HepG2 (cell line): ENCODE results near the gene STIM2. TPM values are rescaled to one million over a fixed set of nuclear protein-coding genes. Genes with fewer than 3 reads are reported as not detected.
A peak's percentile ranks its signal among the peaks of the same experiment; 100 is the strongest.

Experiments
- CAMTA2 ChIP-seq: sonication (generic); formaldehyde crosslinking; IDR thresholded peaks from 2 replicates; pipeline ENCODE4 v1.4.0; 2020; ENCODE audit warnings: mild to moderate bottlenecking, missing genetic modification reagents, borderline replicate concordance
- GPN1 ChIP-seq: sonication (generic); formaldehyde crosslinking; IDR thresholded peaks from 2 replicates; pipeline ENCODE4 v1.5.1; 2020; ENCODE audit warnings: missing genetic modification reagents, borderline replicate concordance
- HCFC1 ChIP-seq: fragments of 150-350 bp; IDR thresholded peaks from 2 replicates; pipeline ENCODE4 v1.6.1; 2014; ENCODE audit warnings: low read depth, low read length
- MEF2D ChIP-seq: sonication (generic); formaldehyde crosslinking; IDR thresholded peaks from 2 replicates; pipeline ENCODE4 v1.5.1; 2020; ENCODE audit warnings: mild to moderate bottlenecking, missing genetic modification reagents
- MLLT10 ChIP-seq: sonication (generic); formaldehyde crosslinking; IDR thresholded peaks from 2 replicates; pipeline ENCODE4 v1.4.0; 2020; ENCODE audit warnings: missing genetic modification reagents
- NFE2 ChIP-seq: sonication (generic); formaldehyde crosslinking; IDR thresholded peaks from 2 replicates; pipeline ENCODE4 v1.4.0; 2020; ENCODE audit warnings: missing genetic modification reagents
- NFYB ChIP-seq: sonication (generic); formaldehyde crosslinking; IDR thresholded peaks from 2 replicates; pipeline ENCODE4 v1.4.0; 2020; ENCODE audit warnings: missing genetic modification reagents
- NFYC ChIP-seq: IDR thresholded peaks from 2 replicates; pipeline ENCODE4 v1.6.1; 2016; ENCODE audit warnings: missing genetic modification reagents, missing compliant biosample characterization
- TARDBP ChIP-seq: sonication (generic); formaldehyde crosslinking; IDR thresholded peaks from 2 replicates; pipeline ENCODE4 v1.8.0; 2022; ENCODE audit warnings: mild to moderate bottlenecking, missing genetic modification reagents
- TBL1XR1 ChIP-seq: fragments of 150-350 bp; IDR thresholded peaks from 2 replicates; pipeline ENCODE4 v1.6.1; 2014; ENCODE audit warnings: borderline replicate concordance, low read length; ENCODE audit not compliant: partially characterized antibody
- TOE1 ChIP-seq: sonication (generic); formaldehyde crosslinking; IDR thresholded peaks from 2 replicates; pipeline ENCODE4 v1.4.0; 2020; ENCODE audit warnings: mild to moderate bottlenecking, missing genetic modification reagents
- TP53 ChIP-seq: sonication (generic); formaldehyde crosslinking; conservative IDR thresholded peaks from 2 replicates; pipeline ENCODE4 v1.4.0; 2020; ENCODE audit warnings: missing genetic modification reagents
- U2AF1 ChIP-seq: fragments of 200-400 bp; formaldehyde crosslinking; optimal IDR thresholded peaks from 2 replicates; pipeline ENCODE3; 2017; ENCODE audit warnings: mild to moderate bottlenecking, low read depth, low read length
- ZNF180 ChIP-seq: sonication (generic); formaldehyde crosslinking; IDR thresholded peaks from 2 replicates; pipeline ENCODE4 v1.4.0; 2020; ENCODE audit warnings: low read depth, missing genetic modification reagents, borderline replicate concordance
- ZNF343 ChIP-seq: sonication (generic); formaldehyde crosslinking; IDR thresholded peaks from 2 replicates; pipeline ENCODE4 v1.4.0; 2020; ENCODE audit warnings: mild to moderate bottlenecking, missing genetic modification reagents
- ZNF670 ChIP-seq: sonication (generic); formaldehyde crosslinking; IDR thresholded peaks from 2 replicates; pipeline ENCODE4 v1.8.0; 2022; ENCODE audit warnings: mild to moderate bottlenecking, missing genetic modification reagents, borderline replicate concordance
- ZNF850 ChIP-seq: sonication (generic); formaldehyde crosslinking; conservative IDR thresholded peaks from 2 replicates; pipeline ENCODE4 v1.9.0; 2021; ENCODE audit warnings: mild to moderate bottlenecking, missing genetic modification reagents
- polyA plus RNA-seq, 8 experiments: library from polyadenylated mRNA; depleted of rRNA in 3 of 8; stranded (reverse) in 7 of 8; unstranded in 1 of 8; fragments of >200 nt; fragmentation: Illumina TruSeq in 4 of 8; extraction: Trizol in 4 of 8; gene quantifications; 2 replicates each; pipeline versions ENCODE4 v1.2.1 to v1.2.3, GENCODE V29; 2011 to 2016; ENCODE audit warnings: low read depth in 4 of 8, missing spikeins in 1 of 8, mixed read lengths in 1 of 8; ENCODE audit not compliant: insufficient read depth in 1 of 8
- total RNA-seq, 5 experiments: library from RNA; depleted of rRNA; stranded (reverse); fragments of >200 nt; fragmentation: Illumina TruSeq; extraction: Trizol; gene quantifications; 2 replicates each; pipeline ENCODE4 v1.2.3, GENCODE V29; 2016; ENCODE audit warnings: low read depth in 1 of 5
- TF ChIP-seq, protein P1 (sequence below): sonication (generic); formaldehyde crosslinking; IDR thresholded peaks from 2 replicates; pipeline ENCODE4 v1.5.0; 2020; ENCODE audit warnings: missing genetic modification reagents, mild to moderate bottlenecking, borderline replicate concordance
- TF ChIP-seq, protein P2 (sequence below): sonication (generic); formaldehyde crosslinking; IDR thresholded peaks from 2 replicates; pipeline ENCODE4 v1.4.0; 2020; ENCODE audit warnings: low read depth, mild to moderate bottlenecking, missing genetic modification reagents
- TF ChIP-seq, protein P3 (sequence below): sonication (generic); formaldehyde crosslinking; IDR thresholded peaks from 2 replicates; pipeline ENCODE4 v1.4.0; 2020; ENCODE audit warnings: mild to moderate bottlenecking, missing genetic modification reagents, borderline replicate concordance
- TF ChIP-seq, protein P4 (sequence below): sonication (generic); formaldehyde crosslinking; IDR thresholded peaks from 2 replicates; pipeline ENCODE4 v1.5.0; 2020; ENCODE audit warnings: missing genetic modification reagents
- TF ChIP-seq, protein P5 (sequence below): sonication (generic); formaldehyde crosslinking; IDR thresholded peaks from 2 replicates; pipeline ENCODE4 v1.4.0; 2020; ENCODE audit warnings: missing genetic modification reagents

Gene STIM2
- total and polyA plus RNA-seq, 2 of the 13 experiments (the other 11 are each of a cell fraction or from before 2014, with no cell fraction given), result 19.3 to 19.4 TPM

DNA sequence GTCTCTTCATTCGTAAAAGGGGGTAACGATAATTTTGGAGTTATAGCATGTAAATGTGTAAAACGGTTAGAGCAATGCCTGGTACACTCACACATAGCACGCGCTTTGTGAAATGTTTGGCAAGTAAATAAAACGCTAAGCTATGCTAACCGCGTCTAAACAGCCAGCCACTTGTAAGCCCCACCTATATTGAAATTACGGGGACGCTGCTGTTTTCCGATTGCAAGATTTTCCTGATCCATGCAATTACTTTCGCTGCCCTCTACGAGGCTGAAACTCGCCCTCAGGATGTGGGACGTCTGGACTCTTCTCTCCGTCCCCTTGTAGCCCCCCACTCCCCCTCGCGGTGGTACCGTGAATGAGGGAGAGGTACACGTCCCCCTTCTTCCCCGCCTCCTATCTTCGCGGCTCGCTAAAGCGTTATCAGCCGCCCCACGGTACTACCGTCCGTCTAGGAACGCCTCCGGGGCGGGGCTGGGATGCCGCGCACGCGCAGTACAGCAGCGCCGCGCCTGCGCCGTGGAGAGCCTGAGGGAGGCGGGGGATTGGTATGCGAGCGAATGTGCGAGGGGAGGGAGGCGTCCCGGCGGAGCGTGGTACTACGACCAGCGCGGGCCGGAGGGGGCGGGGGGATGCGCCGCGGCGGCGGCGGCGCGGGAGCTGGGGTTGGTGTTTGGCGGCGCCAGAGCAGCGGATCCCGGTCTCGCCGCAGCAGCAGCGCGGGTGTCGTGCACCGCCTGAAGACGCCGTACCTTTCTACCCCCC, at the start of gene STIM2 (continued):
- TF ChIP-seq HCFC1 (peak; percentile 38; the same call in 1 of the 2 replicates), ZNF850 (CRISPR knock-in tag) (no peak), MLLT10 (CRISPR knock-in tag) (no peak), CAMTA2 (no peak), TBL1XR1 (no peak), NFYB (no peak), ZNF180 (no peak), ZNF343 (CRISPR knock-in tag) (0 out of 2 replicates have a peak, but pooled peaks have one; percentile 80), GPN1 (no peak), NFYC (CRISPR knock-in tag) (no peak), TP53 (no peak), ZNF670 (CRISPR knock-in tag) (no peak), U2AF1 (no peak), TOE1 (CRISPR knock-in tag) (no peak; the same call in 1 of the 2 replicates), MEF2D (CRISPR knock-in tag) (no peak), TARDBP (CRISPR knock-in tag) (peak; percentile 86), NFE2 (CRISPR knock-in tag) (no peak)
- TF ChIP-seq, protein P1, sequence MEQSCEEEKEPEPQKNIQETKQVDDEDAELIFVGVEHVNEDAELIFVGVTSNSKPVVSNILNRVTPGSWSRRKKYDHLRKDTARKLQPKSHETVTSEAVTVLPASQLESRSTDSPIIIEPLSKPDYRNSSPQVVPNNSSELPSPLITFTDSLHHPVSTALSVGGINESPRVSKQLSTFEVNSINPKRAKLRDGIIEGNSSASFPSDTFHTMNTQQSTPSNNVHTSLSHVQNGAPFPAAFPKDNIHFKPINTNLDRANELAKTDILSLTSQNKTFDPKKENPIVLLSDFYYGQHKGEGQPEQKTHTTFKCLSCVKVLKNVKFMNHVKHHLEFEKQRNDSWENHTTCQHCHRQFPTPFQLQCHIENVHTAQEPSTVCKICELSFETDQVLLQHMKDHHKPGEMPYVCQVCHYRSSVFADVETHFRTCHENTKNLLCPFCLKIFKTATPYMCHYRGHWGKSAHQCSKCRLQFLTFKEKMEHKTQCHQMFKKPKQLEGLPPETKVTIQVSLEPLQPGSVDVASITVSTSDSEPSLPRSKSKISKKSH (CRISPR knock-in tag), result peak; percentile 85; the same call in 1 of the 2 replicates
- TF ChIP-seq, protein P2, sequence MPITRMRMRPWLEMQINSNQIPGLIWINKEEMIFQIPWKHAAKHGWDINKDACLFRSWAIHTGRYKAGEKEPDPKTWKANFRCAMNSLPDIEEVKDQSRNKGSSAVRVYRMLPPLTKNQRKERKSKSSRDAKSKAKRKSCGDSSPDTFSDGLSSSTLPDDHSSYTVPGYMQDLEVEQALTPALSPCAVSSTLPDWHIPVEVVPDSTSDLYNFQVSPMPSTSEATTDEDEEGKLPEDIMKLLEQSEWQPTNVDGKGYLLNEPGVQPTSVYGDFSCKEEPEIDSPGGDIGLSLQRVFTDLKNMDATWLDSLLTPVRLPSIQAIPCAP, result no peak
- TF ChIP-seq, protein P3, sequence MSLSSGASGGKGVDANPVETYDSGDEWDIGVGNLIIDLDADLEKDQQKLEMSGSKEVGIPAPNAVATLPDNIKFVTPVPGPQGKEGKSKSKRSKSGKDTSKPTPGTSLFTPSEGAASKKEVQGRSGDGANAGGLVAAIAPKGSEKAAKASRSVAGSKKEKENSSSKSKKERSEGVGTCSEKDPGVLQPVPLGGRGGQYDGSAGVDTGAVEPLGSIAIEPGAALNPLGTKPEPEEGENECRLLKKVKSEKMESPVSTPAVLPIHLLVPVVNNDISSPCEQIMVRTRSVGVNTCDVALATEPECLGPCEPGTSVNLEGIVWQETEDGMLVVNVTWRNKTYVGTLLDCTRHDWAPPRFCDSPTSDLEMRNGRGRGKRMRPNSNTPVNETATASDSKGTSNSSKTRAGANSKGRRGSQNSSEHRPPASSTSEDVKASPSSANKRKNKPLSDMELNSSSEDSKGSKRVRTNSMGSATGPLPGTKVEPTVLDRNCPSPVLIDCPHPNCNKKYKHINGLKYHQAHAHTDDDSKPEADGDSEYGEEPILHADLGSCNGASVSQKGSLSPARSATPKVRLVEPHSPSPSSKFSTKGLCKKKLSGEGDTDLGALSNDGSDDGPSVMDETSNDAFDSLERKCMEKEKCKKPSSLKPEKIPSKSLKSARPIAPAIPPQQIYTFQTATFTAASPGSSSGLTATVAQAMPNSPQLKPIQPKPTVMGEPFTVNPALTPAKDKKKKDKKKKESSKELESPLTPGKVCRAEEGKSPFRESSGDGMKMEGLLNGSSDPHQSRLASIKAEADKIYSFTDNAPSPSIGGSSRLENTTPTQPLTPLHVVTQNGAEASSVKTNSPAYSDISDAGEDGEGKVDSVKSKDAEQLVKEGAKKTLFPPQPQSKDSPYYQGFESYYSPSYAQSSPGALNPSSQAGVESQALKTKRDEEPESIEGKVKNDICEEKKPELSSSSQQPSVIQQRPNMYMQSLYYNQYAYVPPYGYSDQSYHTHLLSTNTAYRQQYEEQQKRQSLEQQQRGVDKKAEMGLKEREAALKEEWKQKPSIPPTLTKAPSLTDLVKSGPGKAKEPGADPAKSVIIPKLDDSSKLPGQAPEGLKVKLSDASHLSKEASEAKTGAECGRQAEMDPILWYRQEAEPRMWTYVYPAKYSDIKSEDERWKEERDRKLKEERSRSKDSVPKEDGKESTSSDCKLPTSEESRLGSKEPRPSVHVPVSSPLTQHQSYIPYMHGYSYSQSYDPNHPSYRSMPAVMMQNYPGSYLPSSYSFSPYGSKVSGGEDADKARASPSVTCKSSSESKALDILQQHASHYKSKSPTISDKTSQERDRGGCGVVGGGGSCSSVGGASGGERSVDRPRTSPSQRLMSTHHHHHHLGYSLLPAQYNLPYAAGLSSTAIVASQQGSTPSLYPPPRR (CRISPR knock-in tag), result peak; percentile 52; the same call in 1 of the 2 replicates
- TF ChIP-seq, protein P4, sequence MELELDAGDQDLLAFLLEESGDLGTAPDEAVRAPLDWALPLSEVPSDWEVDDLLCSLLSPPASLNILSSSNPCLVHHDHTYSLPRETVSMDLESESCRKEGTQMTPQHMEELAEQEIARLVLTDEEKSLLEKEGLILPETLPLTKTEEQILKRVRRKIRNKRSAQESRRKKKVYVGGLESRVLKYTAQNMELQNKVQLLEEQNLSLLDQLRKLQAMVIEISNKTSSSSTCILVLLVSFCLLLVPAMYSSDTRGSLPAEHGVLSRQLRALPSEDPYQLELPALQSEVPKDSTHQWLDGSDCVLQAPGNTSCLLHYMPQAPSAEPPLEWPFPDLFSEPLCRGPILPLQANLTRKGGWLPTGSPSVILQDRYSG (CRISPR knock-in tag), result no peak
- TF ChIP-seq, protein P5, sequence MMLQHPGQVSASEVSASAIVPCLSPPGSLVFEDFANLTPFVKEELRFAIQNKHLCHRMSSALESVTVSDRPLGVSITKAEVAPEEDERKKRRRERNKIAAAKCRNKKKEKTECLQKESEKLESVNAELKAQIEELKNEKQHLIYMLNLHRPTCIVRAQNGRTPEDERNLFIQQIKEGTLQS, result no peak
